ENCODE measurements around the gene NEGR1. TPM values are rescaled to one million over a fixed set of nuclear protein-coding genes. Genes with fewer than 3 reads are reported as not detected.

NEGR1 gene
- total RNA-seq, 4 donors from 2014 or later, result 4.6 to 5.7 (median 5.0) TPM

- in situ Hi-C loops (cut with MboI; ENCODE audit: low sequenced_read_pairs in 4 of 4), result no loop called here
- no peaks in the 10 kb centered on the region for H3K27me3 ChIP-seq
Observed at GRCh38 chr1:71371581-71371980, 910.8 kb downstream of the NEGR1 start.

GRCh38 chr1:71364236-71364635 lies 918.1 kb downstream of the NEGR1 start:
- Histone ChIP-seq H3K4me1 (no peaks in the 10 kb centered on the region), H3K27ac (no peak overlapping the region), H3K27me3 (no peaks in the 10 kb centered on the region), H3K9me3 (no peaks in the 10 kb centered on the region), H3K4me3 (no peak overlapping the region), H3K36me3 (no peaks in the 10 kb centered on the region)
- no peak for DNase-seq
- intact Hi-C loops (cut with DNase I; ENCODE audit: low total_unique reads), result no loop called here
- ATAC-seq, result no peak
- TF ChIP-seq CTCF (IDR thresholded peaks at IDR 0.05 in 4 of 5, conservative IDR thresholded peaks at IDR 0.05 in 1 of 5) (no peak), POLR2A (IDR thresholded peaks at IDR 0.05) (no peak)
- in situ Hi-C loops (cut with MboI; ENCODE audit: low sequenced_read_pairs in 4 of 4), result no loop called here

More at GRCh38 chr1:71371581-71371980, 910.8 kb downstream of the NEGR1 start:
- DNase-seq, result no peak
- H3K9me3 ChIP-seq, result no peaks in the 10 kb centered on the region
- no peak overlapping the region for H3K27ac ChIP-seq
- H3K4me1 ChIP-seq, result no peaks in the 10 kb centered on the region
- no peak overlapping the region for H3K4me3 ChIP-seq
- ATAC-seq, result no peak
- intact Hi-C loops (cut with DNase I; ENCODE audit: low total_unique reads), result no loop called here
- no peak for TF ChIP-seq CTCF (IDR thresholded peaks at IDR 0.05 in 4 of 5, conservative IDR thresholded peaks at IDR 0.05 in 1 of 5)
- no peak for TF ChIP-seq POLR2A (IDR thresholded peaks at IDR 0.05)
- no peaks in the 10 kb centered on the region for H3K36me3 ChIP-seq

- H3K4me3 ChIP-seq, result no peak overlapping the region
Observed at GRCh38 chr1:71362691-71363090, 919.6 kb downstream of the NEGR1 start.

GRCh38 chr1:71362076-71362475 lies 920.3 kb downstream of the NEGR1 start:
- no peak for ATAC-seq
- intact Hi-C loops (cut with DNase I; ENCODE audit: low total_unique reads), result no loop called here
- H3K4me3 ChIP-seq, result no peak overlapping the region

More at GRCh38 chr1:71362691-71363090, 919.6 kb downstream of the NEGR1 start:
- no peak overlapping the region for H3K27ac ChIP-seq
- H3K36me3 ChIP-seq, result no peaks in the 10 kb centered on the region
- DNase-seq, result no peak
- H3K4me1 ChIP-seq, result no peaks in the 10 kb centered on the region
- no peaks in the 10 kb centered on the region for H3K9me3 ChIP-seq
- H3K27me3 ChIP-seq, result no peaks in the 10 kb centered on the region
- in situ Hi-C loops (cut with MboI; ENCODE audit: low sequenced_read_pairs in 4 of 4) (no loop called here), intact Hi-C loops (cut with DNase I; ENCODE audit: low total_unique reads) (no loop called here)
- no peak for ATAC-seq
- TF ChIP-seq CTCF (IDR thresholded peaks at IDR 0.05 in 4 of 5, conservative IDR thresholded peaks at IDR 0.05 in 1 of 5) (no peak), POLR2A (IDR thresholded peaks at IDR 0.05) (no peak)

More at GRCh38 chr1:71362076-71362475, 920.3 kb downstream of the NEGR1 start:
- Histone ChIP-seq H3K27me3 (no peaks in the 10 kb centered on the region), H3K27ac (no peak overlapping the region), H3K4me1 (no peaks in the 10 kb centered on the region), H3K36me3 (no peaks in the 10 kb centered on the region), H3K9me3 (no peaks in the 10 kb centered on the region)
- no peak for DNase-seq
- in situ Hi-C loops (cut with MboI; ENCODE audit: low sequenced_read_pairs in 4 of 4), result no loop called here
- TF ChIP-seq CTCF (IDR thresholded peaks at IDR 0.05 in 4 of 5, conservative IDR thresholded peaks at IDR 0.05 in 1 of 5) (no peak), POLR2A (IDR thresholded peaks at IDR 0.05) (no peak)
